CD14-positive monocyte (primary cell): ENCODE measurements around the gene SERPINA12. TPM values are rescaled to one million over a fixed set of nuclear protein-coding genes. Genes with fewer than 3 reads are reported as not detected.
A peak's percentile ranks its signal among the peaks of the same experiment; 100 is the strongest.

Experiments used
- DNase-seq, 3 donors: peaks; one replicate each; pipeline ENCODE4 v3.0.0-alpha.2; 2011 to 2022
- H2AFZ ChIP-seq: 2 replicates; pipeline ENCODE4 v1.6.0; 2012; ENCODE audit warnings: mild to moderate bottlenecking, low read depth, low read length, inconsistent platforms; ENCODE audit not compliant: insufficient read depth, poor library complexity, severe bottlenecking
- H3K27ac ChIP-seq, 2 donors: 1 replicate in 1 of 2; 2 replicates in 1 of 2; pipeline ENCODE4 v1.5.1; 2012 to 2013; ENCODE audit warnings: low read length in 2 of 2, control low read depth in 1 of 2, inconsistent platforms in 1 of 2, low read depth in 1 of 2, mild to moderate bottlenecking in 1 of 2
- H3K27me3 ChIP-seq, 2 donors: one replicate each; pipeline versions ENCODE4 v1.6.0 to v1.6.1; 2011 to 2013; ENCODE audit warnings: low read length in 2 of 2; ENCODE audit not compliant: control insufficient read depth in 2 of 2, insufficient read depth in 2 of 2
- H3K36me3 ChIP-seq, 2 donors: replicated peaks in 1 of 2; 1 replicate in 1 of 2; 2 replicates in 1 of 2; pipeline versions ENCODE4 v1.5.1 to v1.6.1; 2012 to 2013; ENCODE audit warnings: low read length in 2 of 2, control low read depth in 1 of 2, inconsistent platforms in 1 of 2, mild to moderate bottlenecking in 1 of 2; ENCODE audit not compliant: insufficient read depth in 2 of 2, control insufficient read depth in 1 of 2
- H3K4me1 ChIP-seq, 2 donors: 1 replicate in 1 of 2; 2 replicates in 1 of 2; pipeline versions ENCODE4 v1.5.1 to v1.6.1; 2012 to 2013; ENCODE audit warnings: low read length in 2 of 2, control low read depth in 1 of 2, inconsistent platforms in 1 of 2, mild to moderate bottlenecking in 1 of 2, moderate library complexity in 1 of 2; ENCODE audit not compliant: insufficient read depth in 2 of 2, control insufficient read depth in 1 of 2
- H3K4me2 ChIP-seq: replicated peaks from 2 replicates; pipeline ENCODE3; 2012; ENCODE audit warnings: low read length, moderate library complexity, mild to moderate bottlenecking; ENCODE audit not compliant: poor library complexity, severe bottlenecking; ENCODE audit errors: extremely low read depth
- H3K4me3 ChIP-seq, 3 experiments: fragments of 200-600 bp in 1 of 3; sonication (generic) in 1 of 3; replicated peaks in 1 of 3; 1 replicate in 2 of 3; 2 replicates in 1 of 3; pipeline ENCODE4 v1.5.1; 2011 to 2013; ENCODE audit warnings: low read length in 3 of 3, mild to moderate bottlenecking in 3 of 3, control low read depth in 2 of 3, low read depth in 2 of 3, inconsistent platforms in 1 of 3, moderate library complexity in 1 of 3
- H3K79me2 ChIP-seq: 2 replicates; pipeline ENCODE4 v1.6.0; 2012; ENCODE audit warnings: mild to moderate bottlenecking, control low read depth, inconsistent platforms, low read length, moderate library complexity; ENCODE audit not compliant: insufficient read depth
- H3K9ac ChIP-seq: 2 replicates; pipeline ENCODE4 v1.6.0; 2017; ENCODE audit warnings: low read length, mild to moderate bottlenecking; ENCODE audit not compliant: insufficient read depth, poor library complexity, severe bottlenecking
- H3K9me3 ChIP-seq, 2 donors: replicated peaks in 1 of 2; 1 replicate in 1 of 2; 2 replicates in 1 of 2; pipeline versions ENCODE4 v1.5.1 to v1.6.1; 2012 to 2013; ENCODE audit warnings: low read length in 2 of 2, control low read depth in 1 of 2; ENCODE audit not compliant: control insufficient read depth in 1 of 2, insufficient read depth in 1 of 2
- H4K20me1 ChIP-seq: 2 replicates; pipeline ENCODE4 v1.6.0; 2012; ENCODE audit warnings: mild to moderate bottlenecking, low read length, control low read depth, moderate library complexity; ENCODE audit not compliant: insufficient read depth
- H3K27ac Mint-ChIP-seq, 7 donors: one replicate each; pipeline ENCODE4 v1.8.0; 2020; ENCODE audit warnings: mild to moderate bottlenecking in 7 of 7, mixed read lengths in 7 of 7, moderate library complexity in 6 of 7, inconsistent platforms in 2 of 7
- H3K27me3 Mint-ChIP-seq, 3 donors: one replicate each; pipeline ENCODE4 v1.8.0; 2021 to 2022; ENCODE audit warnings: low read depth in 3 of 3, mild to moderate bottlenecking in 3 of 3, mixed read lengths in 3 of 3, moderate library complexity in 3 of 3, inconsistent platforms in 1 of 3
- H3K36me3 Mint-ChIP-seq, 2 donors: one replicate each; pipeline ENCODE4 v1.8.0; 2020; ENCODE audit warnings: mixed read lengths in 2 of 2, inconsistent platforms in 1 of 2, mild to moderate bottlenecking in 1 of 2
- H3K4me1 Mint-ChIP-seq: one replicate; pipeline ENCODE4 v1.8.0; 2020; ENCODE audit warnings: mild to moderate bottlenecking, mixed read lengths
- H3K4me3 Mint-ChIP-seq, 2 donors: one replicate each; pipeline ENCODE4 v1.8.0; 2020; ENCODE audit warnings: mild to moderate bottlenecking in 2 of 2, mixed read lengths in 2 of 2, moderate library complexity in 1 of 2
- H3K9me3 Mint-ChIP-seq, 7 donors: one replicate each; pipeline ENCODE4 v1.8.0; 2020 to 2022; ENCODE audit warnings: mixed read lengths in 7 of 7, mild to moderate bottlenecking in 6 of 7, moderate library complexity in 6 of 7, inconsistent platforms in 2 of 7
- WGBS: methylation state at CpG from one replicate; pipeline ENCODE4 v1.1.5; 2013; ENCODE audit warnings: missing lambda C conversion rate; ENCODE audit not compliant: insufficient coverage; 5-methylcytosine and 5-hydroxymethylcytosine counted together
- intact Hi-C, 2 donors: fragments of 100-400 bp; cut with micrococcal nuclease; formaldehyde crosslinking; loops; one replicate each; pipeline versions ENCODE4 v1.15.0 to v1.15.1; 2023
- polyA plus RNA-seq, 3 donors: library from polyadenylated mRNA; depleted of rRNA in 1 of 3; unstranded in 2 of 3; stranded (reverse) in 1 of 3; fragments of 300-500 nt in 2 of 3; fragments of >200 nt in 1 of 3; fragmentation: Illumina TruSeq in 2 of 3; gene quantifications; 1 replicate in 2 of 3; 2 replicates in 1 of 3; pipeline ENCODE4 v1.2.3, GENCODE V29; 2012 to 2021
- TF ChIP-seq, protein P1 (sequence below): fragments of 200-600 bp; IDR thresholded peaks from one replicate; pipeline ENCODE4 v1.8.0; 2022; ENCODE audit warnings: antibody characterized with exemption, mild to moderate bottlenecking

The SERPINA12 gene
- polyA plus RNA-seq, 3 donors = not detected

DNA sequence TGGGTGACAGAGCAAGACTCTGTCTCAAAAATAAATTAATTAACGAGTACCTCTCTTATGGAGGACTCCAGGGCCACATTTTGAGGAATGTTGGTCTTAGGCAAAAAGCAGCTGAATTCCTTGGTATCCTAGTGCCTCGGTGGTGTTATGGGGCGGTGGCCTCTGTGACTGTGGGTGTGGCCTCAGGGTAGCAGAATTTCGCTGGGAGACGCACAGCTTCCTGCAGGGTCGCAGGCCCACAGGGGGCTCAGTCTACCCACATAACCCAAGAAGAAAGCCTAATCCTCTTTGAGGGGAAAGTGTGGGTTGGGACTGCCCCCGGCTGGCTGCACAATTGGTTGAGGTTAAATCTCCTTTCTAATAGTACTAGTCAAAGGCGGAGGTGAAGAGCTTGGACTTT lies 40.8 kb upstream of the SERPINA12 start:
- Histone ChIP-seq H3K4me2 (no peak overlapping the region), H3K79me2 (no peaks in the 10 kb centered on the region), H4K20me1 (no peaks in the 10 kb centered on the region), H3K9ac (no peak overlapping the region), H3K4me1 (no peaks in the 10 kb centered on the region), H3K27ac (no peak overlapping the region), H3K27me3 (no peaks in the 10 kb centered on the region), H2AFZ (no peak overlapping the region), H3K9me3 (peaks cover 15 to 17% of the 10 kb centered on the region in 2 donors), H3K4me3 (no peak overlapping the region), H3K36me3 (no peaks in the 10 kb centered on the region)
- no peak for DNase-seq
- H3K36me3 Mint-ChIP-seq = no peaks in the 10 kb centered on the region
- peaks cover 0 to 17% (median 13%) of the 10 kb centered on the region in 7 donors for H3K9me3 Mint-ChIP-seq
- peaks cover 2 to 20% (median 19%) of the 10 kb centered on the region in 3 donors for H3K27me3 Mint-ChIP-seq
- WGBS = 100% methylated on average over 2 of the region's 8 CpGs
- no peaks in the 10 kb centered on the region for H3K4me1 Mint-ChIP-seq
- no peak overlapping the region for H3K4me3 Mint-ChIP-seq
- intact Hi-C loops = no loop called here
- no peak overlapping the region for H3K27ac Mint-ChIP-seq
- TF ChIP-seq, protein P1, sequence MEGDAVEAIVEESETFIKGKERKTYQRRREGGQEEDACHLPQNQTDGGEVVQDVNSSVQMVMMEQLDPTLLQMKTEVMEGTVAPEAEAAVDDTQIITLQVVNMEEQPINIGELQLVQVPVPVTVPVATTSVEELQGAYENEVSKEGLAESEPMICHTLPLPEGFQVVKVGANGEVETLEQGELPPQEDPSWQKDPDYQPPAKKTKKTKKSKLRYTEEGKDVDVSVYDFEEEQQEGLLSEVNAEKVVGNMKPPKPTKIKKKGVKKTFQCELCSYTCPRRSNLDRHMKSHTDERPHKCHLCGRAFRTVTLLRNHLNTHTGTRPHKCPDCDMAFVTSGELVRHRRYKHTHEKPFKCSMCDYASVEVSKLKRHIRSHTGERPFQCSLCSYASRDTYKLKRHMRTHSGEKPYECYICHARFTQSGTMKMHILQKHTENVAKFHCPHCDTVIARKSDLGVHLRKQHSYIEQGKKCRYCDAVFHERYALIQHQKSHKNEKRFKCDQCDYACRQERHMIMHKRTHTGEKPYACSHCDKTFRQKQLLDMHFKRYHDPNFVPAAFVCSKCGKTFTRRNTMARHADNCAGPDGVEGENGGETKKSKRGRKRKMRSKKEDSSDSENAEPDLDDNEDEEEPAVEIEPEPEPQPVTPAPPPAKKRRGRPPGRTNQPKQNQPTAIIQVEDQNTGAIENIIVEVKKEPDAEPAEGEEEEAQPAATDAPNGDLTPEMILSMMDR = no peak

DNA sequence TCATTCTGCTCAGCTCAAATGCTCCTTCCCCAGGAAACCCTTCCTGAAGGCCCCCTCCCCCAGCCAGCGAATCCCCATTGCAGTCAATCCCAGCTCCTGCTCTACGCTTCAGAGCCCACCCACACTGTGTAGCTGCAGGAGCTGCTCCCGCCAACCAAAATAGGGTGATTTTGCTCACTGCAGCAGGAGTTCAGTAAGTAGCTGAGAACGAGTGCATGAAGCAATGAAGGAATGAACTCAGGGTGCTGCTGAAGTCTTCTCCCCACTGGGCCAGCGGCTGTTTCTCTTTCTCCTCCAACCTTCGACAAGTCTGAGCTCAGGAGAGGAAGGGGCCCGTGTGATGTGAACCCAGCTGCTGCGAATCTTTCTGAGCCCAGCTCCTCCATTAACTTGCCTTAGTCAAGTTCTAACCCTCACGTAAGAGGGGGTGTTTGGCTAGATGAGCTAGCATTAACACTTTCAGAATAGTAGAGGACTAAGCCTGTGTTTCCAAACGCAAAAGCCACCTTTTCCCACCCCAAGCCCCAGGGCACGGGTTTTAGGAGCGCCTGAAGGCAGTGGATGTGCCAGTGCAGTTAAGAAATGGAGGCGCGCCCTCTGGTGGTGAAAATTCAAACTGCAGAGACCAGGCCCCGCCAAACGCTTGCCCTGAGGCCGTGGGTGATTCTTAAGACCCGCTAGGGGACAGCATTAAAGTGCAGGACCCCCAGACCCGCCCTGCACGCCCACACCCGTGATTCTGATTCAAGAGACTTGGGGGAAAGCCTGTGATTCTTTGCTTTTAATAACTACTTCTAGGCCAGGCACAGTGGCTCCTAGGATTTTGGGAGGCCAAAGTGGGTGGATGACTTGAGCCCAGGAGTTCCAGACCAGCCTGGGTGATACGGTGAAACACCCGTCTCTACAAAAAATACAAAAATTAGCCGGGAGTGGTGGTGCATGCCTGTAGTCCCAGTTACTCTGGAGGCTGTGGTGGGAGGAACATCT lies 40.0 kb upstream of the SERPINA12 start:
- H3K79me2 ChIP-seq = no peaks in the 10 kb centered on the region
- 24% methylated on average over 12 of the region's 24 CpGs for WGBS
- H3K9ac ChIP-seq = no peak overlapping the region
- no peaks in the 10 kb centered on the region for H4K20me1 ChIP-seq
- no peak overlapping the region for H2AFZ ChIP-seq
- H3K36me3 ChIP-seq = no peaks in the 10 kb centered on the region
- peaks cover 15 to 18% of the 10 kb centered on the region in 2 donors for H3K9me3 ChIP-seq
- TF ChIP-seq, protein P1 = peak; percentile 96
- no peak overlapping the region for H3K4me2 ChIP-seq
- Mint-ChIP-seq H3K9me3 (peaks cover 0 to 15% (median 12%) of the 10 kb centered on the region in 7 donors), H3K27me3 (peaks cover 2 to 20% (median 16%) of the 10 kb centered on the region in 3 donors), H3K4me1 (no peaks in the 10 kb centered on the region), H3K4me3 (no peak overlapping the region), H3K27ac (no peak overlapping the region), H3K36me3 (no peaks in the 10 kb centered on the region)
- H3K27ac ChIP-seq = no peak overlapping the region
- H3K4me1 ChIP-seq = no peaks in the 10 kb centered on the region
- DNase-seq = peak; percentile 8 to 27 (median 17)
- intact Hi-C loops = no loop called here
- no peak overlapping the region for H3K4me3 ChIP-seq
- H3K27me3 ChIP-seq = no peaks in the 10 kb centered on the region
